K562 (cell line): Measurements from ENCODE around the gene FBXO48. TPM values are rescaled to one million over a fixed set of nuclear protein-coding genes. Genes with fewer than 3 reads are reported as not detected.

ENCODE experiments used
- ATF7 ChIP-seq: fragments of 450-650 bp; IDR thresholded peaks from 2 replicates; pipeline ENCODE4 v1.7.1; 2014; ENCODE audit warnings: mild to moderate bottlenecking, moderate library complexity
- EP400 ChIP-seq: fragments of 450-650 bp; IDR thresholded peaks from 2 replicates; pipeline ENCODE4 v1.6.1; 2017; ENCODE audit warnings: antibody characterized with exemption, mild to moderate bottlenecking, moderate library complexity
- ESRRB ChIP-seq: fragments of 250-450 bp; sonication (Bioruptor Pico); IDR thresholded peaks from 2 replicates; pipeline ENCODE4 v1.5.0; 2020; ENCODE audit warnings: mild to moderate bottlenecking, moderate library complexity, borderline replicate concordance
- HDAC3 ChIP-seq: fragments of 450-650 bp; IDR thresholded peaks from 2 replicates; pipeline ENCODE4 v1.6.1; 2018; ENCODE audit warnings: borderline replicate concordance, mild to moderate bottlenecking, moderate library complexity; ENCODE audit not compliant: partially characterized antibody
- NR3C1 ChIP-seq: sonication (generic); formaldehyde crosslinking; IDR thresholded peaks from 2 replicates; pipeline ENCODE4 v1.8.1; 2022; ENCODE audit warnings: missing genetic modification reagents
- TRIM24 ChIP-seq, 2 experiments: fragments of 450-650 bp; IDR thresholded peaks; 2 replicates each; pipeline ENCODE4 v1.6.1; 2016
- ZNF217 ChIP-seq: sonication (generic); formaldehyde crosslinking; IDR thresholded peaks from 2 replicates; pipeline ENCODE4 v1.8.0; 2022; ENCODE audit warnings: mild to moderate bottlenecking, missing genetic modification reagents
- polyA plus RNA-seq, 8 experiments: library from polyadenylated mRNA; depleted of rRNA in 4 of 8; stranded (reverse) in 5 of 8; unstranded in 3 of 8; fragments of >200 nt; fragmentation: Nextera tagmentation in 2 of 8; fragmentation: Illumina TruSeq in 1 of 8; extraction: Ambion mirVana in 2 of 8; extraction: Trizol in 1 of 8; gene quantifications; 2 replicates each; pipeline versions ENCODE4 v1.2.1 to v1.2.3, GENCODE V29; 2011 to 2014; ENCODE audit warnings: inconsistent platforms in 1 of 8, missing spikeins in 1 of 8
- total RNA-seq, 7 experiments: library from RNA; depleted of rRNA in 6 of 7; stranded (reverse); fragments of >200 nt in 6 of 7; fragmentation: Illumina TruSeq in 2 of 7; extraction: Trizol in 2 of 7; gene quantifications; 2 replicates each; pipeline versions ENCODE4 v1.2.1 to v1.2.3, GENCODE V29; 2011 to 2021; ENCODE audit warnings: low replicate concordance in 1 of 7
- TF ChIP-seq, protein P1 (sequence below), 2 experiments: fragments of 450-650 bp; conservative IDR thresholded peaks; 2 replicates each; pipeline ENCODE4 v1.6.1; 2017; ENCODE audit warnings: mild to moderate bottlenecking in 2 of 2, moderate library complexity in 2 of 2
- TF ChIP-seq, protein P2 (sequence below): conservative IDR thresholded peaks from 2 replicates; pipeline ENCODE4 v1.6.1; 2011; ENCODE audit warnings: low read depth, mild to moderate bottlenecking, low read length; ENCODE audit not compliant: control insufficient read depth
- TF ChIP-seq, protein P3 (sequence below): sonication (generic); formaldehyde crosslinking; IDR thresholded peaks from 2 replicates; pipeline ENCODE4 v1.8.0; 2022; ENCODE audit warnings: missing genetic modification reagents, mild to moderate bottlenecking, borderline replicate concordance
- TF ChIP-seq, protein P4 (sequence below): fragments of 450-650 bp; IDR thresholded peaks from 2 replicates; pipeline ENCODE4 v1.6.1; 2017; ENCODE audit warnings: mild to moderate bottlenecking, moderate library complexity

Gene FBXO48
- total and polyA plus RNA-seq, 9 of the 15 experiments (the other 6 are each of a cell fraction or from before 2014, with no cell fraction given), result 0.36 to 1.8 (median 0.73) TPM

DNA sequence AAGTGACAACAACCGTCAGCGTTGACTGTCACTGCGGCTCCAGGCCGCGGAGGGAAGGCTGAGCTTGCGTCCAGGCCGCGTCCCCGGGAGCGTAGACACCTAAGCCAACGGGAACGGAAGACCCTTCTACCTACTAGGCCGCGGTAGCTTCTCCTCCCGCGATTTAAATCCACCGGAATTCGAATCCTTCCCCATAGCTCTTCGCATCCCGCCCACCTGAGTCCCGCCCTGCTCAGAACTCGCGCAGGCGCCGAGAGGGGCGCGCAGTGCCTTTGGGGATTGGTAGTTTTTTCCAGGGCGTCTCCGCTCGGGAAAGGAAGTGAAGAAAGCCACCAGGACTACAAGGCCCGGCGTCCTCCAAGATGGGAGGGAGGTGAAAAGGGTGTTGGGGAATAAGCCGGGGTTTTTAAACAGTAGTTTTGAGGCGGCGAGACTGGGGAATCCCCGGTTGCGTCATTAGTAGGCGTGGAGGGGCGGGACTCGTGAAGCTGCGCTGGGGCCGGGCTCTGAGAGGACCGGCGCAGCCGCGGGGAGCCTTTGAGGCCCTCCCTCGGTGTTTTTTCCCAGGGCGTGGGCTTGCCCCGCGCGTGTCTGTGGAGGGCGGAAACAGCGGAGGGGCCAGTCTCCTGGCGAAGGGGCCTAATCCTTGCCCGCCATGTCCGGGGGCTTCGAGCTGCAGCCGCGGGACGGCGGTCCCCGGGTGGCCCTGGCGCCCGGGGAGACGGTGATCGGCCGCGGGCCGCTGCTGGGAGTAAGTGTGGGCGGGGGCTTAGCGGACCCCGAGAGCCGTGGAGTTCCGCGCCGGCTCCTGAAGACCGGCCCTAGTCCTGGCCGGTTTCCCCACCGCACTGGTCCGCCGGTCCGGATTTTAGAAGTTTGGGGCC lies at the start of gene FBXO48, which contains the start of gene APLF (continued):
- no peak for TF ChIP-seq ESRRB
- no peak for TF ChIP-seq ZNF217
- peak; percentile 62; the same call in 1 of the 2 replicates for TF ChIP-seq EP400
- TF ChIP-seq, protein P1, sequence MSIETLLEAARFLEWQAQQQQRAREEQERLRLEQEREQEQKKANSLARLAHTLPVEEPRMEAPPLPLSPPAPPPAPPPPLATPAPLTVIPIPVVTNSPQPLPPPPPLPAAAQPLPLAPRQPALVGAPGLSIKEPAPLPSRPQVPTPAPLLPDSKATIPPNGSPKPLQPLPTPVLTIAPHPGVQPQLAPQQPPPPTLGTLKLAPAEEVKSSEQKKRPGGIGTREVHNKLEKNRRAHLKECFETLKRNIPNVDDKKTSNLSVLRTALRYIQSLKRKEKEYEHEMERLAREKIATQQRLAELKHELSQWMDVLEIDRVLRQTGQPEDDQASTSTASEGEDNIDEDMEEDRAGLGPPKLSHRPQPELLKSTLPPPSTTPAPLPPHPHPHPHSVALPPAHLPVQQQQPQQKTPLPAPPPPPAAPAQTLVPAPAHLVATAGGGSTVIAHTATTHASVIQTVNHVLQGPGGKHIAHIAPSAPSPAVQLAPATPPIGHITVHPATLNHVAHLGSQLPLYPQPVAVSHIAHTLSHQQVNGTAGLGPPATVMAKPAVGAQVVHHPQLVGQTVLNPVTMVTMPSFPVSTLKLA (conservative IDR thresholded peaks at IDR 0.05), result peak; percentile 88 to 95
- no peak for TF ChIP-seq TRIM24 (IDR thresholded peaks at IDR 0.05)
- TF ChIP-seq, protein P2, sequence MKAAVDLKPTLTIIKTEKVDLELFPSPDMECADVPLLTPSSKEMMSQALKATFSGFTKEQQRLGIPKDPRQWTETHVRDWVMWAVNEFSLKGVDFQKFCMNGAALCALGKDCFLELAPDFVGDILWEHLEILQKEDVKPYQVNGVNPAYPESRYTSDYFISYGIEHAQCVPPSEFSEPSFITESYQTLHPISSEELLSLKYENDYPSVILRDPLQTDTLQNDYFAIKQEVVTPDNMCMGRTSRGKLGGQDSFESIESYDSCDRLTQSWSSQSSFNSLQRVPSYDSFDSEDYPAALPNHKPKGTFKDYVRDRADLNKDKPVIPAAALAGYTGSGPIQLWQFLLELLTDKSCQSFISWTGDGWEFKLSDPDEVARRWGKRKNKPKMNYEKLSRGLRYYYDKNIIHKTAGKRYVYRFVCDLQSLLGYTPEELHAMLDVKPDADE, result peak; percentile 82; the same call in 1 of the 2 replicates
- TF ChIP-seq, protein P3, sequence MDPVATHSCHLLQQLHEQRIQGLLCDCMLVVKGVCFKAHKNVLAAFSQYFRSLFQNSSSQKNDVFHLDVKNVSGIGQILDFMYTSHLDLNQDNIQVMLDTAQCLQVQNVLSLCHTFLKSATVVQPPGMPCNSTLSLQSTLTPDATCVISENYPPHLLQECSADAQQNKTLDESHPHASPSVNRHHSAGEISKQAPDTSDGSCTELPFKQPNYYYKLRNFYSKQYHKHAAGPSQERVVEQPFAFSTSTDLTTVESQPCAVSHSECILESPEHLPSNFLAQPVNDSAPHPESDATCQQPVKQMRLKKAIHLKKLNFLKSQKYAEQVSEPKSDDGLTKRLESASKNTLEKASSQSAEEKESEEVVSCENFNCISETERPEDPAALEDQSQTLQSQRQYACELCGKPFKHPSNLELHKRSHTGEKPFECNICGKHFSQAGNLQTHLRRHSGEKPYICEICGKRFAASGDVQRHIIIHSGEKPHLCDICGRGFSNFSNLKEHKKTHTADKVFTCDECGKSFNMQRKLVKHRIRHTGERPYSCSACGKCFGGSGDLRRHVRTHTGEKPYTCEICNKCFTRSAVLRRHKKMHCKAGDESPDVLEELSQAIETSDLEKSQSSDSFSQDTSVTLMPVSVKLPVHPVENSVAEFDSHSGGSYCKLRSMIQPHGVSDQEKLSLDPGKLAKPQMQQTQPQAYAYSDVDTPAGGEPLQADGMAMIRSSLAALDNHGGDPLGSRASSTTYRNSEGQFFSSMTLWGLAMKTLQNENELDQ (CRISPR knock-in tag), result no peak
- TF ChIP-seq NR3C1 (CRISPR knock-in tag), result no peak
- TF ChIP-seq HDAC3, result no peak
- TF ChIP-seq, protein P4, sequence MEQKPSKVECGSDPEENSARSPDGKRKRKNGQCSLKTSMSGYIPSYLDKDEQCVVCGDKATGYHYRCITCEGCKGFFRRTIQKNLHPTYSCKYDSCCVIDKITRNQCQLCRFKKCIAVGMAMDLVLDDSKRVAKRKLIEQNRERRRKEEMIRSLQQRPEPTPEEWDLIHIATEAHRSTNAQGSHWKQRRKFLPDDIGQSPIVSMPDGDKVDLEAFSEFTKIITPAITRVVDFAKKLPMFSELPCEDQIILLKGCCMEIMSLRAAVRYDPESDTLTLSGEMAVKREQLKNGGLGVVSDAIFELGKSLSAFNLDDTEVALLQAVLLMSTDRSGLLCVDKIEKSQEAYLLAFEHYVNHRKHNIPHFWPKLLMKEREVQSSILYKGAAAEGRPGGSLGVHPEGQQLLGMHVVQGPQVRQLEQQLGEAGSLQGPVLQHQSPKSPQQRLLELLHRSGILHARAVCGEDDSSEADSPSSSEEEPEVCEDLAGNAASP, result no peak
- peak; percentile 97 for TF ChIP-seq ATF7
